ENCODE measurements around the gene MRPL41. TPM values are rescaled to one million over a fixed set of nuclear protein-coding genes. Genes with fewer than 3 reads are reported as not detected.
"Not testable (repeated sequence)": the region's sequence is repeated elsewhere in the genome, so short reads cannot be mapped to it uniquely, and the experiment has no call there.

The MRPL41 gene
- total and polyA plus RNA-seq, 11 donors: 118 to 847 (median 196) TPM

DNA sequence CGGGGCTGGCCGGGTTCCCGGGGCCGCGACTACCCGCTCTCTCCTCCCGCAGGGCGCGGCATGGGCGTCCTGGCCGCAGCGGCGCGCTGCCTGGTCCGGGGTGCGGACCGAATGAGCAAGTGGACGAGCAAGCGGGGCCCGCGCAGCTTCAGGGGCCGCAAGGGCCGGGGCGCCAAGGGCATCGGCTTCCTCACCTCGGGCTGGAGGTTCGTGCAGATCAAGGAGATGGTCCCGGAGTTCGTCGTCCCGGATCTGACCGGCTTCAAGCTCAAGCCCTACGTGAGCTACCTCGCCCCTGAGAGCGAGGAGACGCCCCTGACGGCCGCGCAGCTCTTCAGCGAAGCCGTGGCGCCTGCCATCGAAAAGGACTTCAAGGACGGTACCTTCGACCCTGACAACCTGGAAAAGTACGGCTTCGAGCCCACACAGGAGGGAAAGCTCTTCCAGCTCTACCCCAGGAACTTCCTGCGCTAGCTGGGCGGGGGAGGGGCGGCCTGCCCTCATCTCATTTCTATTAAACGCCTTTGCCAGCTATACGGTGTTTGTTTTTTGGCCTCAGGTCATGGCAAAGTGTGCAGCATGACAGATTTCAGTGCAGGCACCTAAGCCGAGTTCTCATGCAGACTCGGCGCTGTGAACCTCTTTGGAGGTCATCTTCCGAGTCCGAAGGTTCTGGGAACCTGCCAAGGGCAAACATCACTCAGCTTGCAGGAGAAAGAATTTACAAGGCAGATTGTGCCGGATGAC is 516 bp downstream of the MRPL41 start:
- H3K9me3 ChIP-seq: no peaks in the 10 kb centered on the region
- no peaks in the 10 kb centered on the region for H3K27me3 ChIP-seq
- H3K36me3 ChIP-seq: peaks cover 0 to 43% (median 32%) of the 10 kb centered on the region in 9 donors
- DNase-seq: peak in 4 of 5 donors; percentile 41 to 67 (median 53)
- peak in 2 of 4 donors; percentile 19 to 21 for ATAC-seq
- 7 to 17% (median 7%) methylated on average over 28 to 58 of the region's 58 CpGs for WGBS, 4 donors
- peak overlapping the region; percentile 54 to 99 (median 92) for H3K27ac ChIP-seq
- TF ChIP-seq, protein P1, sequence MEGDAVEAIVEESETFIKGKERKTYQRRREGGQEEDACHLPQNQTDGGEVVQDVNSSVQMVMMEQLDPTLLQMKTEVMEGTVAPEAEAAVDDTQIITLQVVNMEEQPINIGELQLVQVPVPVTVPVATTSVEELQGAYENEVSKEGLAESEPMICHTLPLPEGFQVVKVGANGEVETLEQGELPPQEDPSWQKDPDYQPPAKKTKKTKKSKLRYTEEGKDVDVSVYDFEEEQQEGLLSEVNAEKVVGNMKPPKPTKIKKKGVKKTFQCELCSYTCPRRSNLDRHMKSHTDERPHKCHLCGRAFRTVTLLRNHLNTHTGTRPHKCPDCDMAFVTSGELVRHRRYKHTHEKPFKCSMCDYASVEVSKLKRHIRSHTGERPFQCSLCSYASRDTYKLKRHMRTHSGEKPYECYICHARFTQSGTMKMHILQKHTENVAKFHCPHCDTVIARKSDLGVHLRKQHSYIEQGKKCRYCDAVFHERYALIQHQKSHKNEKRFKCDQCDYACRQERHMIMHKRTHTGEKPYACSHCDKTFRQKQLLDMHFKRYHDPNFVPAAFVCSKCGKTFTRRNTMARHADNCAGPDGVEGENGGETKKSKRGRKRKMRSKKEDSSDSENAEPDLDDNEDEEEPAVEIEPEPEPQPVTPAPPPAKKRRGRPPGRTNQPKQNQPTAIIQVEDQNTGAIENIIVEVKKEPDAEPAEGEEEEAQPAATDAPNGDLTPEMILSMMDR (IDR thresholded peaks at IDR 0.05): no peak
- TF ChIP-seq POLR2A (IDR thresholded peaks at IDR 0.05): peak in 1 of 2 donors; percentile 1
- H3K4me3 ChIP-seq: peak overlapping the region; percentile 61 to 99 (median 81)
- intact Hi-C loops (cut with DNase I): loop anchor here in 2 of 10 donors (2.0 kb wide), 2 partner anchors 27 to 67 kb away; partner anchors contain the start of genes DPH7 (in 1 of the 2) and EHMT1 (in 1 of the 2)
- peaks cover 0 to 35% (median 14%) of the 10 kb centered on the region in 12 donors for H3K4me1 ChIP-seq

DNA sequence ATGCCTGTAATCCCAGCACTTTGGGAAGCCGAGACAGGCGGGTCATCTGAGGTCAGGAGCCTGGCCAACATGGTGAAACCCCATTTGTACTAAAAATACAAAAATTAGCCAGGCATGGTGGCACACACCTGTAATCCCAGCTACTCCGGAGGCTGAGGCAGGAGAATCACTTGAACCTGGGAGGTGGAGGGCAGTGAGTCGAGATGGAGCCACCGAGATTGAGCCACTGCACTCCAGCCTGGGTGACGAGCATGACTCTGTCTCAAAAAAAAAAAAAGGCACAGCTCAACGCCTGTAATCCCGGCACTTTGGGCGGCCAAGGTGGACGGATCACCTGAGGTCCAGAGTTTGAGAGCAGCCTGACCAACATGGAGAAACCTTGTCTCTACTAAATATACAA is 2.0 kb downstream of the MRPL41 start:
- not testable (repeated sequence) for H3K4me3 ChIP-seq, ATAC-seq, H3K9me3 ChIP-seq, H3K27me3 ChIP-seq, H3K27ac ChIP-seq
- Histone ChIP-seq H3K36me3 (peaks cover 0 to 58% (median 46%) of the 10 kb centered on the region in 9 donors), H3K4me1 (peaks cover 0 to 35% (median 14%) of the 10 kb centered on the region in 12 donors)
- intact Hi-C loops (cut with DNase I): loop anchor here in 2 of 10 donors (2.0 kb wide), 2 partner anchors 25 to 65 kb away; partner anchors contain the start of genes DPH7 (in 1 of the 2) and EHMT1 (in 1 of the 2)
- 78 to 91% (median 91%) methylated on average over 9 to 10 of the region's 10 CpGs for WGBS, 4 donors
- DNase-seq: peak in 1 of 5 donors; percentile 31

DNA sequence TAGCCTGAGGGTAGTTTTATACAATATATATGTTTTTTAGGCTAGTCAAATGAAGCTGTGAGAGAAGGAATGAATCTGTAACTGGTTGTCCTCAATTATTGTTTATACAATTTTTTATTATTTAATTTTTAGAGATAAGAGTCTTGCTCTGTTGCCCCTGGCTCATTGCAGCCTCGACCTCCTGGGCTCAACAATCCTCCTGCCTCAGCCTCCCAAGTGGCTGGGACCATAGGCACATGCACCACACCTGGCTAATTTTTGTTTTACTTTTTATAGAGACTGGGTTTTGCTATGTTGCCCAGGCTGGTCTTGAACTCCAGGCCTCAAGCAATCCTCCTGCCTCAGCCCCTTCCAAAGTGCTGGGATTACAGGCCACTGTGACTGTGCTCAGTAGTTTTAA is 2.7 kb downstream of the MRPL41 start:
- TF ChIP-seq, protein P1 (IDR thresholded peaks at IDR 0.05): no peak
- no peak for TF ChIP-seq POLR2A (IDR thresholded peaks at IDR 0.05)
- H3K27ac ChIP-seq: no peak overlapping the region
- H3K9me3 ChIP-seq: no peaks in the 10 kb centered on the region
- WGBS, 4 donors: 78 to 97% (median 89%) methylated on average over 1 of the region's 1 CpG
- intact Hi-C loops (cut with DNase I): no loop called here
- H3K4me3 ChIP-seq: no peak overlapping the region
- no peaks in the 10 kb centered on the region for H3K27me3 ChIP-seq
- H3K4me1 ChIP-seq: peaks cover 0 to 31% (median 12%) of the 10 kb centered on the region in 12 donors
- H3K36me3 ChIP-seq: peaks cover 0 to 61% (median 49%) of the 10 kb centered on the region in 9 donors
- ATAC-seq (no peak), DNase-seq (no peak)

DNA sequence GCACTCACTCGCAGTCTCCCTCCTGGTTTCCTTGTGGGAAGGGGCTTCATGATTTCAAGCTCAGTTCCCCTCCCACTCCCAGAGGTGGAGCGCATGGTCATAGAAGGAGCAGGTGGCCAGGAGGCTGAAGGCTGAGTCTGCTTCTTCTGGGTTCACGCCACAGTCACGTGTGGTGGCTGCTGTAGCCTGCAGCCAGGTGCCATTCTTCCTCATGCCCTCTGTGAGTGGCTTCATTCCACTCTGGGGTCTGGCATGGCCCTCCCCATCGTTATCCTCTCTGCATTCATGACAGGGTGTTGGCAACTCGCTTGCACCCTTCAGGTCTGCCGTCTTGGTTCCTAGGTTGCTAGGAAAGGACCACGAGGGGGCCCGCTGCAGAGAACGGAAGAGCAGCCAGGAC is 3.5 kb downstream of the MRPL41 start:
- intact Hi-C loops (cut with DNase I): no loop called here
- Histone ChIP-seq H3K27me3 (no peaks in the 10 kb centered on the region), H3K4me1 (peaks cover 0 to 22% (median 6%) of the 10 kb centered on the region in 12 donors), H3K36me3 (peaks cover 0 to 66% (median 58%) of the 10 kb centered on the region in 9 donors), H3K9me3 (no peaks in the 10 kb centered on the region), H3K4me3 (no peak overlapping the region), H3K27ac (peak overlapping the region in 1 of 12 donors; percentile 25)
- DNase-seq (peak in 1 of 5 donors; percentile 40), ATAC-seq (no peak)
- 87 to 92% (median 89%) methylated on average over 8 to 10 of the region's 10 CpGs for WGBS, 4 donors
- no peak for TF ChIP-seq POLR2A (IDR thresholded peaks at IDR 0.05)
- TF ChIP-seq, protein P1 (IDR thresholded peaks at IDR 0.05): no peak
